Measurements from ENCODE around the gene C2orf42. TPM values are rescaled to one million over a fixed set of nuclear protein-coding genes. Genes with fewer than 3 reads are reported as not detected.

C2orf42 gene
- total RNA-seq, 1 donor from 2014 or later, result 11.0 TPM

- Mint-ChIP-seq H3K36me3 (ENCODE audit: unreplicated experiment) (no peaks in the 10 kb centered on the region), H3K27ac (ENCODE audit: unreplicated experiment) (no peak overlapping the region), H3K27me3 (ENCODE audit: unreplicated experiment) (no peaks in the 10 kb centered on the region), H3K4me1 (ENCODE audit: low read depth, unreplicated experiment) (peaks cover 6% of the 10 kb centered on the region), H3K4me3 (ENCODE audit: unreplicated experiment) (no peak overlapping the region), H3K9me3 (ENCODE audit: unreplicated experiment) (no peaks in the 10 kb centered on the region)
- TF ChIP-seq CTCF (IDR thresholded peaks at IDR 0.05; ENCODE audit: partially characterized antibody, unreplicated experiment), result no peak
- DNase-seq, result no peak
These were observed 89.6 kb downstream of the C2orf42 start for GRCh38 chr2:70101174-70101573.

Other genes starting within 250 kb of the C2orf42 start
- gene ASPRV1, start 229.4 kb downstream of the C2orf42 start, total RNA-seq (ENCODE audit: unreplicated experiment), result 2.5 TPM
- gene PCBP1, start 103.5 kb downstream of the C2orf42 start, total RNA-seq (ENCODE audit: unreplicated experiment), result 301 TPM
- gene TIA1, start 57.6 kb upstream of the C2orf42 start, total RNA-seq (ENCODE audit: unreplicated experiment), result 403 TPM
- gene PCYOX1, start 67.1 kb upstream of the C2orf42 start, total RNA-seq (ENCODE audit: unreplicated experiment), result 45.7 TPM
- gene SNRPG, start 102.7 kb upstream of the C2orf42 start, total RNA-seq (ENCODE audit: unreplicated experiment), result 114 TPM
- 17.3 TPM for gene FAM136A, start 111.0 kb upstream of the C2orf42 start, total RNA-seq (ENCODE audit: unreplicated experiment)